Activated CD8-positive, alpha-beta memory T cell treated with anti-CD3 and anti-CD28 coated beads, Interleukin-2, amount 50 U/mL, for 24 hours (primary cell): ENCODE results near the gene ZNF148.
"Not testable (repeated sequence)": the region's sequence is repeated elsewhere in the genome, so short reads cannot be mapped to it uniquely, and the experiment has no call there.

ENCODE experiments used
- DNase-seq: peaks from one replicate; pipeline ENCODE4 v3.0.0-alpha.2; 2020; ENCODE audit errors: extremely low read depth

ZNF148 gene, protein sequence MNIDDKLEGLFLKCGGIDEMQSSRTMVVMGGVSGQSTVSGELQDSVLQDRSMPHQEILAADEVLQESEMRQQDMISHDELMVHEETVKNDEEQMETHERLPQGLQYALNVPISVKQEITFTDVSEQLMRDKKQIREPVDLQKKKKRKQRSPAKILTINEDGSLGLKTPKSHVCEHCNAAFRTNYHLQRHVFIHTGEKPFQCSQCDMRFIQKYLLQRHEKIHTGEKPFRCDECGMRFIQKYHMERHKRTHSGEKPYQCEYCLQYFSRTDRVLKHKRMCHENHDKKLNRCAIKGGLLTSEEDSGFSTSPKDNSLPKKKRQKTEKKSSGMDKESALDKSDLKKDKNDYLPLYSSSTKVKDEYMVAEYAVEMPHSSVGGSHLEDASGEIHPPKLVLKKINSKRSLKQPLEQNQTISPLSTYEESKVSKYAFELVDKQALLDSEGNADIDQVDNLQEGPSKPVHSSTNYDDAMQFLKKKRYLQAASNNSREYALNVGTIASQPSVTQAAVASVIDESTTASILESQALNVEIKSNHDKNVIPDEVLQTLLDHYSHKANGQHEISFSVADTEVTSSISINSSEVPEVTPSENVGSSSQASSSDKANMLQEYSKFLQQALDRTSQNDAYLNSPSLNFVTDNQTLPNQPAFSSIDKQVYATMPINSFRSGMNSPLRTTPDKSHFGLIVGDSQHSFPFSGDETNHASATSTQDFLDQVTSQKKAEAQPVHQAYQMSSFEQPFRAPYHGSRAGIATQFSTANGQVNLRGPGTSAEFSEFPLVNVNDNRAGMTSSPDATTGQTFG

GRCh38 chr3:125374996-125375941 lies at the start of gene ZNF148:
ZNF148 (minus strand) TSS chr3:125375325; CDS start chr3:125313640, 61,685 bp downstream.
- peak; percentile 69 for DNase-seq

- no peak for DNase-seq
Observed at GRCh38 chr3:125418306-125418705, 43.2 kb upstream of the ZNF148 start.

- DNase-seq, result no peak
Observed at GRCh38 chr3:125416235-125416634, 41.1 kb upstream of the ZNF148 start.

GRCh38 chr3:125414669-125415068 lies 39.5 kb upstream of the ZNF148 start:
- no peak for DNase-seq

- DNase-seq, result no peak
Observed at GRCh38 chr3:125410922-125411321, 35.8 kb upstream of the ZNF148 start.

GRCh38 chr3:125406070-125406469 lies 30.9 kb upstream of the ZNF148 start:
- no peak for DNase-seq

- not testable (repeated sequence) for DNase-seq
Observed at GRCh38 chr3:125405515-125405914, 30.4 kb upstream of the ZNF148 start.

GRCh38 chr3:125403789-125404188 lies 28.7 kb upstream of the ZNF148 start:
- no peak for DNase-seq

DNA sequence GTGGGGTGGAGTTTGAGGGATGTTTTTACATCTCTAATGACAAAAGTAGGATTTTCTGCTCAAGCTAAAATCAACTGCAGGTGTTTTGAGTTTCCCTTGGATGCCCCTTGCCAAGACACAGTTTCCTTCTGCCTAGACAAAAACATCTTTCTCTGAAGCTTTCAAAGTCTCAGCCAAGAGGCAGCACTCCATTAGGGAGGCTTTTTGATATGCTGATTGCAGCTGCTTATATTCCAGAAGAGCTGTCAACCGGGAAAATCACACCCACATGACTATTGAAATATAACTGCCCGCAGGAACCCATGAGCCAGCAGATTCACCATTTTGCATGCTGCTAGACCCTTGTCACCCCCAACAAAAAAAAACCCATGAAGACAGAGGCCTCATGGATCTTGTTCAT lies 27.5 kb upstream of the ZNF148 start:
- DNase-seq, result no peak

DNA sequence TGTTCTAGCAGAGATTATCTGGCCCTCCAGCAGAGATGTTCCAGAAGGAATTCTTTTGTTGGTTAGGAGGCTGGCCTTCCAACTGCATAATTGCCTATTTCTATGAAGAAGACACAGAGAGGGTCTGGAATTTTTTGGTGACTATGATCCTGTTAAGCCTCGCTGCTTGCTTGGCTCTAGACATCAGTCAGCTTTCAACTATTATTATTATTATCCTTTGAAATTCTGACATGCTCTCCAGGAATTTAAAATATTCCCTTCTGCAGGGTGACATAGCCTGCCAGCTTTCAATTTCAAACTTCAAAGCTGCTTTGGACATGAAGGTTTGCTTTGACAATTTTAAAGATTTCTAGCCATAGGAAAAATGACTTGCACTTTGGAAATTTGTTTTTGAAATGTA lies 26.3 kb upstream of the ZNF148 start:
- DNase-seq, result no peak

DNA sequence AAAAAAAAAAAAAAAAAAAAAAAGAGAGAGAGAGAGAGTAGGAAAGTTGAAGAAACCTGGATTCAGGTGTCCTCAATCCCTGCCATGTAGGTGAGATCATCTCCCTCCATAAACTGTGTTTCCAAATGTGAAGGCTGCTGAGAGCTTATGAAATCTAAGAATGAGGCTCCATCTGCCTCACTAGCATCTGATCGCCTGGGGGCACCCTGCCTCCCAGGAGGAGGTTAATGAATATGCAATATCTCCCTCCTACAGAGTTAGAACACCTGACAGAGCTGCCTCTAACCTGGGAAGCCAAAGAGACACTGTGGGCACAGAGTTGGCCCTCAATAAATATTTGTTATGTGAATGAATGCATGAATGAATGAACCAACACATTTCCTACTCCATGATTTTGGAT lies 23.8 kb upstream of the ZNF148 start:
- no peak for DNase-seq

DNA sequence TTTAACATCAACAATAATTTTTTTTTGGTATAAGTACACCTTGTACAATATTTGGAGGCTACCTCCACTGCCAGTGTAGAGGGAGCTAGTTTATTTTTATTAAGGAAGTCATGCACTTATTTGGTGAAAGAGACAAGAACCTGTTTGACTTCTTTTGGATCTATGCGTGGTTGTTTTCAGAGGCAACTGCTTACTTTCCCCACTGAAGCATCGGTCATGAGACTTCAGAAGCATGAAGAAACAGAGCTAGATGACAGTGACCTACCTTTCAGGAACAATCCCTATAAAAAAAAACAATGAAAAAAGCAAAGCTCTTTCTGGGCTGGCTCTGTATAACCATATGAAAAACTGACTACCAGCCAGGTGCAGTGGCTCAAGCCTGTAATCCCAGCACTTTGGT lies 20.0 kb upstream of the ZNF148 start:
- DNase-seq, result no peak

DNA sequence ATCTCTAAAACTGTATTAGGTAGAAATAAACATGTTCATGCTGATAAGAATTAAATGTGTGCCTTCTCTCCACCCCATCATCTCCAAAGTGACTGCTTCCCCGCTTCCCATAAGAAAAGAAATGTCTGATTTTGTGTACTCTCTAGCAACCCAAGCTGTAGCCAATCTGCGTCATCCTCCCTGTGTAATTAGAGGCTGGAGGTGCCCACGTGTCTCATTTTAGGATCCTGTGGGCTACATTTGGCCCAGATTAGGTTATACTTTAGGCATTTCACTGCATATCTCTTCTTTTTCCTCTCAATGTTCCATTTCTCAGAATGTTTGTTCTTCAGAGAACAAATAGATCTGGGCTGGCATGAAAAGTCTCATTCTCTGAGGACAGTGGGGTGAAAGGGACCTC lies 19.3 kb upstream of the ZNF148 start:
- DNase-seq, result no peak

- DNase-seq, result no peak
Observed at GRCh38 chr3:125389282-125389681, 14.2 kb upstream of the ZNF148 start.

DNA sequence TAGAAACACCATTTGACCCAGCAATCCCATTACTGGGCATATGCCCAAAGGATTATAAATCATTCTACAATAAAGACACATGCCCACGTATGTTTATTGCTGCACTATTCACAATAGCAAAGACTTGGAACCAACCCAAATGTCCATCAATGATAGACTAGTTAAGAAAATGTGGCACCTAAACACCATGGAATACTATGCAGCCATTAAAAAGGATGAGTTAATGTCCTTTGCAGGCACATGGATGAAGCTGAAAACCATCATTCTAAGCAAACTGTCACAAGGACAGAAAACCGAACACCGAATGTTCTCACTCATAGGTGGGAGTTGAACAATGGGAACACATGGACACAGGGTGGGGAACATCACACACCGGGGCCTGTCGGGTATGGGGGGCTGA lies 13.2 kb upstream of the ZNF148 start:
- DNase-seq, result not testable (repeated sequence)

- no peak for DNase-seq
Observed at GRCh38 chr3:125386811-125387210, 11.7 kb upstream of the ZNF148 start.

GRCh38 chr3:125383744-125384143 lies 8.6 kb upstream of the ZNF148 start:
- DNase-seq, result no peak

- no peak for DNase-seq
Observed at GRCh38 chr3:125382298-125382697, 7.2 kb upstream of the ZNF148 start.

GRCh38 chr3:125381743-125382142 lies 6.6 kb upstream of the ZNF148 start:
- no peak for DNase-seq

DNA sequence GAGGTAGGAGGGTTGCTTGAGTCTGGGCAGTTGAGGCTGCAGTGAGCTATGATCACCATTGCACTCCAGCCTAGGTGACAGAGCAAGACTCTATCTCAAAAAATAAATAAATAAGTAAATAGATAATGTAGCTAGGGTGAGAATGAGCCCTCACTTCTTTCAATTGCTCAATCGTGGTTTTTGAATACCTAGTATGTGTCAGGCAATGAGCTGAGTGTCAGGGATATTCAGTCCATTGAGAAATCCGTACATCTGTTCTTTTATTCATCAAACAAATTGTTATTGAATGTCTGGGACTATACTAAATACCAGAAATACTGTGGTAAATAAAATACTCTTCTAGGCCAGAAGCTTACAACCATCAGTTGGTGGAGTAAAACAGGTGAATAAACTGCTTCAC lies 6.2 kb upstream of the ZNF148 start:
- no peak for DNase-seq

GRCh38 chr3:125379483-125379882 lies 4.4 kb upstream of the ZNF148 start:
- DNase-seq, result no peak

DNA sequence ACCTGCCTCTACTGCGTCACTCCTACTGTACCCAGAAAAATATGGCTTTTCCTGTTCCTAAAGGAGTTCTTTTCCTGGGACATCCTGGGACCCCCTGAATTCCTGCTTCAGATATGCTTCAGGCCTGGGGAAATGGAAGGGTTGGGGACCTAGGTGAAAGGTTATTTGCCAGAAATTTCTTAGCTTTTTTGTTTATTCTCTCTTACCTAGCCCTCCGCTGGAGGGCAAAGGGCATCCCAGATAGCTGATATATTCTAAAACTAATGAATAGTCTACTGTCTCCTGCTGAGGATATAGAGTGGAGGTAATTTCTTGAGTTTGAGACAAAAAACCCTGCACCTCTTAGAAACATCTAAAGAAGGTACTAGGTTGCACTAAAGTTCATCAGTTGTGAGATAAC lies 3.6 kb upstream of the ZNF148 start:
- DNase-seq, result no peak
